HepG2 (cell line): Measurements from ENCODE around the gene EMC8. TPM values are rescaled to one million over a fixed set of nuclear protein-coding genes. Genes with fewer than 3 reads are reported as not detected.

ENCODE experiments used
- ATAC-seq: fragments of 200-7000 bp; cut with Tn5 transposase; 3 replicates; pipeline ENCODE4 v1.9.1; 2020; ENCODE audit warnings: mild to moderate bottlenecking, moderate library complexity
- BruUV-seq: library from RNA; stranded (reverse); fragments of 400-500 nt; replicated peaks from 2 replicates; lab custom pipeline; 2021; lab: Mats Ljungman, UMichigan
- CTCF ChIA-PET: fragments of 300-600 bp; formaldehyde crosslinking; extraction: SDS; loops from one replicate; lab custom pipeline; 2021; ENCODE audit warnings: low total read pairs, inconsistent platforms, low intra/inter-chr PET ratio; lab: Yijun Ruan, JAX
- POLR2A ChIA-PET: fragments of 350-600 bp; sonication (Branson Sonifier 250); formaldehyde crosslinking; loops from one replicate; lab custom pipeline; 2020; ENCODE audit warnings: antibody characterized with exemption, inconsistent platforms; lab: Yijun Ruan, JAX
- DNase-seq: peaks from one replicate; pipeline ENCODE4 v3.0.0-alpha.2; 2015; ENCODE audit warnings: low spot score
- FAIRE-seq: peaks from 3 replicates; lab custom pipeline; 2011; peaks lifted over from hg19 to GRCh38; lab: Jason Lieb, UNC
- H2AFZ ChIP-seq: one replicate; pipeline ENCODE4 v1.6.1; 2011; ENCODE audit warnings: low read length, inconsistent platforms
- H3K27ac ChIP-seq: fragments of 300-600 bp; 3 replicates; pipeline ENCODE4 v1.8.0; 2011; ENCODE audit warnings: mixed run types, mild to moderate bottlenecking, mixed read lengths, low read length, inconsistent platforms; ENCODE audit not compliant: insufficient read depth; ENCODE audit errors: extremely low read length
- H3K27me3 ChIP-seq, 2 experiments: fragments of 200-600 bp in 1 of 2; 2 replicates in 1 of 2; 3 replicates in 1 of 2; pipeline versions ENCODE4 v1.6.0 to v1.8.0; 2011; ENCODE audit warnings: low read length in 2 of 2, mild to moderate bottlenecking in 2 of 2, moderate library complexity in 2 of 2, inconsistent platforms in 1 of 2; ENCODE audit not compliant: insufficient read depth in 2 of 2, control insufficient read depth in 1 of 2
- H3K36me3 ChIP-seq, 2 experiments: fragments of 200-600 bp in 1 of 2; replicated peaks in 1 of 2; 2 replicates in 1 of 2; 3 replicates in 1 of 2; pipeline versions ENCODE4 v1.5.1 to v1.8.0; 2011; ENCODE audit warnings: low read length in 2 of 2, inconsistent platforms in 1 of 2; ENCODE audit not compliant: insufficient read depth in 2 of 2, control insufficient read depth in 1 of 2
- H3K4me1 ChIP-seq: 2 replicates; pipeline ENCODE4 v1.5.1; 2012; ENCODE audit warnings: low read length, inconsistent platforms; ENCODE audit not compliant: insufficient read depth
- H3K4me2 ChIP-seq: 2 replicates; pipeline ENCODE4 v1.6.0; 2011; ENCODE audit warnings: low read depth, low read length, inconsistent platforms
- H3K4me3 ChIP-seq, 3 experiments: fragments of 200-600 bp in 1 of 3; sonication (generic), shearing (Covaris generic) in 1 of 3; replicated peaks in 1 of 3; 2 replicates each; pipeline ENCODE4 v1.5.1; 2011 to 2016; ENCODE audit warnings: low read length in 3 of 3, inconsistent platforms in 2 of 3, low read depth in 2 of 3, mild to moderate bottlenecking in 2 of 3, control low read depth in 1 of 3, mixed read lengths in 1 of 3; ENCODE audit not compliant: insufficient read depth in 1 of 3
- H3K79me2 ChIP-seq: one replicate; pipeline ENCODE4 v1.6.1; 2011; ENCODE audit warnings: low read length, inconsistent platforms; ENCODE audit not compliant: insufficient read depth
- H3K9ac ChIP-seq: 2 replicates; pipeline ENCODE4 v1.6.0; 2011; ENCODE audit warnings: mild to moderate bottlenecking, low read depth, low read length, inconsistent platforms; ENCODE audit not compliant: insufficient read depth
- H3K9me3 ChIP-seq: 2 replicates; pipeline ENCODE4 v1.5.1; 2012; ENCODE audit warnings: mild to moderate bottlenecking, low read length
- H4K20me1 ChIP-seq: 2 replicates; pipeline ENCODE4 v1.6.0; 2011; ENCODE audit warnings: inconsistent platforms, mild to moderate bottlenecking, low read length, moderate library complexity; ENCODE audit not compliant: insufficient read depth
- ARID2 ChIP-seq: sonication (generic); formaldehyde crosslinking; IDR thresholded peaks from 2 replicates; pipeline ENCODE4 v1.8.1; 2022; ENCODE audit warnings: mild to moderate bottlenecking, missing genetic modification reagents, borderline replicate concordance
- BRCA1 ChIP-seq: sonication (generic); formaldehyde crosslinking; IDR thresholded peaks from 2 replicates; pipeline ENCODE4 v1.4.0; 2020; ENCODE audit warnings: missing genetic modification reagents
- DNMT1 ChIP-seq: sonication (generic); formaldehyde crosslinking; IDR thresholded peaks from 2 replicates; pipeline ENCODE4 v1.5.1; 2020; ENCODE audit warnings: mild to moderate bottlenecking, missing genetic modification reagents
- ESRRA ChIP-seq: sonication (generic); formaldehyde crosslinking; IDR thresholded peaks from 2 replicates; pipeline ENCODE4 v1.5.1; 2020; ENCODE audit warnings: mild to moderate bottlenecking, low read depth, missing genetic modification reagents
- FOXA3 ChIP-seq: IDR thresholded peaks from 2 replicates; pipeline ENCODE4 v1.6.1; 2016; ENCODE audit warnings: missing genetic modification reagents, missing compliant biosample characterization
- GTF2F1 ChIP-seq: fragments of 150-350 bp; IDR thresholded peaks from 2 replicates; pipeline ENCODE4 v1.6.1; 2014; ENCODE audit warnings: low read length
- GTF3A ChIP-seq: sonication (generic); formaldehyde crosslinking; conservative IDR thresholded peaks from 2 replicates; pipeline ENCODE4 v1.4.0; 2020; ENCODE audit warnings: mild to moderate bottlenecking, missing genetic modification reagents
- HNRNPUL1 ChIP-seq: fragments of 200-400 bp; formaldehyde crosslinking; IDR thresholded peaks from 2 replicates; pipeline ENCODE4 v1.6.1; 2017; ENCODE audit warnings: low read depth, mild to moderate bottlenecking, low read length, moderate library complexity
- NFATC3 ChIP-seq: sonication (generic); formaldehyde crosslinking; IDR thresholded peaks from 2 replicates; pipeline ENCODE4 v1.5.1; 2020; ENCODE audit warnings: mild to moderate bottlenecking, missing genetic modification reagents
- POLR2A ChIP-seq, 2 experiments: IDR thresholded peaks; 2 replicates each; pipeline ENCODE4 v1.6.1; 2011; ENCODE audit warnings: low read depth in 2 of 2, low read length in 2 of 2, mild to moderate bottlenecking in 1 of 2, moderate library complexity in 1 of 2; ENCODE audit not compliant: insufficient read depth in 1 of 2
- RBM22 ChIP-seq: fragments of 200-400 bp; formaldehyde crosslinking; optimal IDR thresholded peaks from 2 replicates; pipeline ENCODE3; 2017; ENCODE audit warnings: mild to moderate bottlenecking, low read length, moderate library complexity
- SMYD3 ChIP-seq: sonication (generic); formaldehyde crosslinking; IDR thresholded peaks from 2 replicates; pipeline ENCODE4 v1.8.1; 2023; ENCODE audit warnings: mild to moderate bottlenecking, missing genetic modification reagents
- SRSF4 ChIP-seq: fragments of 200-400 bp; formaldehyde crosslinking; IDR thresholded peaks from one replicate; pipeline ENCODE4 v1.6.1; 2018; ENCODE audit warnings: mild to moderate bottlenecking, low read depth, low read length, moderate library complexity; ENCODE audit not compliant: poor library complexity, severe bottlenecking
- TRIM24 ChIP-seq: sonication (generic); formaldehyde crosslinking; IDR thresholded peaks from 2 replicates; pipeline ENCODE4 v1.8.0; 2022; ENCODE audit warnings: mild to moderate bottlenecking, missing genetic modification reagents
- XRCC5 ChIP-seq: fragments of 200-400 bp; formaldehyde crosslinking; optimal IDR thresholded peaks from 2 replicates; pipeline ENCODE3; 2017; ENCODE audit warnings: mild to moderate bottlenecking, low read length
- ZBTB7A ChIP-seq: sonication (generic); formaldehyde crosslinking; IDR thresholded peaks from 2 replicates; pipeline ENCODE4 v1.8.0; 2022; ENCODE audit warnings: mild to moderate bottlenecking, missing genetic modification reagents
- ZKSCAN8 ChIP-seq: IDR thresholded peaks from 2 replicates; pipeline ENCODE4 v1.6.1; 2016; ENCODE audit warnings: borderline replicate concordance, missing genetic modification reagents, missing compliant biosample characterization
- ZNF234 ChIP-seq: sonication (generic); formaldehyde crosslinking; conservative IDR thresholded peaks from 2 replicates; pipeline ENCODE4 v1.5.1; 2020; ENCODE audit warnings: mild to moderate bottlenecking, missing genetic modification reagents
- ZNF30 ChIP-seq: sonication (generic); formaldehyde crosslinking; IDR thresholded peaks from 2 replicates; pipeline ENCODE4 v1.5.0; 2020; ENCODE audit warnings: mild to moderate bottlenecking, missing genetic modification reagents
- ZNF496 ChIP-seq: sonication (generic); formaldehyde crosslinking; IDR thresholded peaks from 2 replicates; pipeline ENCODE4 v1.8.1; 2023; ENCODE audit warnings: mild to moderate bottlenecking, moderate library complexity, missing genetic modification reagents; ENCODE audit not compliant: insufficient replicate concordance
- ZNF570 ChIP-seq: sonication (generic); formaldehyde crosslinking; IDR thresholded peaks from 2 replicates; pipeline ENCODE4 v1.4.0; 2020; ENCODE audit warnings: mild to moderate bottlenecking, missing genetic modification reagents, borderline replicate concordance
- ZNF660 ChIP-seq: sonication (generic); formaldehyde crosslinking; IDR thresholded peaks from 2 replicates; pipeline ENCODE4 v1.5.1; 2020; ENCODE audit warnings: mild to moderate bottlenecking, low read depth, missing genetic modification reagents, borderline replicate concordance
- ZNF713 ChIP-seq: sonication (generic); formaldehyde crosslinking; IDR thresholded peaks from 2 replicates; pipeline ENCODE4 v1.4.0; 2020; ENCODE audit warnings: mild to moderate bottlenecking, missing genetic modification reagents
- ZNF749 ChIP-seq: sonication (generic); formaldehyde crosslinking; IDR thresholded peaks from 2 replicates; pipeline ENCODE4 v1.8.0; 2022; ENCODE audit warnings: mild to moderate bottlenecking, missing genetic modification reagents, moderate library complexity, borderline replicate concordance
- ZSCAN29 ChIP-seq: sonication (generic); formaldehyde crosslinking; conservative IDR thresholded peaks from 2 replicates; pipeline ENCODE4 v1.4.0; 2020; ENCODE audit warnings: mild to moderate bottlenecking, missing genetic modification reagents
- WGBS: methylation state at CpG from one replicate; pipeline ENCODE4 v1.1.6; 2017; ENCODE audit warnings: low lambda C conversion rate; 5-methylcytosine and 5-hydroxymethylcytosine counted together
- in situ Hi-C: cut with HindIII; loops from 2 replicates; pipeline ENCODE4 v1.10.0; 2017; ENCODE audit warnings: low pct_unique_long_range_greater_than_20kb; ENCODE audit not compliant: extremely low pct_ligation_motif_present
- intact Hi-C: fragments of 100-400 bp; cut with micrococcal nuclease; formaldehyde crosslinking; loops from one replicate; pipeline ENCODE4 v1.10.0; 2022; ENCODE audit not compliant: unreplicated experiment
- polyA plus RNA-seq, 8 experiments: library from polyadenylated mRNA; depleted of rRNA in 3 of 8; stranded (reverse) in 7 of 8; unstranded in 1 of 8; fragments of >200 nt; fragmentation: Illumina TruSeq in 4 of 8; extraction: Trizol in 4 of 8; gene quantifications; 2 replicates each; pipeline versions ENCODE4 v1.2.1 to v1.2.3, GENCODE V29; 2011 to 2016; ENCODE audit warnings: low read depth in 4 of 8, missing spikeins in 1 of 8, mixed read lengths in 1 of 8; ENCODE audit not compliant: insufficient read depth in 1 of 8
- total RNA-seq, 5 experiments: library from RNA; depleted of rRNA; stranded (reverse); fragments of >200 nt; fragmentation: Illumina TruSeq; extraction: Trizol; gene quantifications; 2 replicates each; pipeline ENCODE4 v1.2.3, GENCODE V29; 2016; ENCODE audit warnings: low read depth in 1 of 5
- TF ChIP-seq, protein P1 (sequence below): sonication (generic); formaldehyde crosslinking; IDR thresholded peaks from 2 replicates; pipeline ENCODE4 v1.5.0; 2020; ENCODE audit warnings: missing genetic modification reagents, mild to moderate bottlenecking, borderline replicate concordance

Gene EMC8
- total and polyA plus RNA-seq, 2 of the 13 experiments (the other 11 are each of a cell fraction or from before 2014, with no cell fraction given) = 55.0 to 76.0 TPM

GRCh38 chr16:85781695-85782370 lies 17.5 kb downstream of the EMC8 start:
- ATAC-seq (peak; percentile 54), FAIRE-seq (no peak), DNase-seq (peak; percentile 68)
- Histone ChIP-seq H3K4me3 (no peak overlapping the region), H3K9ac (no peak overlapping the region), H3K79me2 (peaks cover 7% of the 10 kb centered on the region), H3K27ac (peak overlapping the region; percentile 9), H3K4me1 (peaks cover 25% of the 10 kb centered on the region), H3K4me2 (0 out of 2 replicates have a peak overlapping the region, but pooled peaks have one; percentile 19), H3K27me3 (no peaks in the 10 kb centered on the region), H4K20me1 (peaks cover 13% of the 10 kb centered on the region; the same call in 1 of the 2 replicates), H3K36me3 (peaks cover 32 to 77% of the 10 kb centered on the region in 2 experiments), H2AFZ (no peak overlapping the region), H3K9me3 (no peaks in the 10 kb centered on the region)
- in situ Hi-C loops (no loop called here), intact Hi-C loops (no loop called here)
- CTCF ChIA-PET = no interaction called here
- WGBS = 64% methylated on average over 10 of the region's 16 CpGs
- POLR2A ChIA-PET = no interaction called here
- no TSS peak for BruUV-seq
- TF ChIP-seq ZNF570 (CRISPR knock-in tag) (no peak), ARID2 (CRISPR knock-in tag) (no peak), ZNF496 (CRISPR knock-in tag) (no peak), XRCC5 (no peak), FOXA3 (CRISPR knock-in tag) (0 out of 2 replicates have a peak, but pooled peaks have one; percentile 6), ZNF749 (CRISPR knock-in tag) (no peak), ZBTB7A (CRISPR knock-in tag) (no peak), GTF3A (CRISPR knock-in tag) (no peak), SMYD3 (CRISPR knock-in tag) (no peak), TRIM24 (CRISPR knock-in tag) (no peak), HNRNPUL1 (no peak), ZSCAN29 (no peak), ZNF660 (CRISPR knock-in tag) (no peak), BRCA1 (CRISPR knock-in tag) (no peak), ESRRA (CRISPR knock-in tag) (no peak), ZKSCAN8 (CRISPR knock-in tag) (no peak), DNMT1 (CRISPR knock-in tag) (no peak), ZNF30 (CRISPR knock-in tag) (no peak), ZNF234 (CRISPR knock-in tag) (no peak), POLR2A (IDR thresholded peaks at IDR 0.05; ENCODE audit: insufficient read depth in 1 of 2, low read depth in 2 of 2, low read length in 2 of 2) (no peak), GTF2F1 (no peak), NFATC3 (no peak), SRSF4 (no peak), RBM22 (peak; percentile 31), ZNF713 (CRISPR knock-in tag) (no peak)
- TF ChIP-seq, protein P1, sequence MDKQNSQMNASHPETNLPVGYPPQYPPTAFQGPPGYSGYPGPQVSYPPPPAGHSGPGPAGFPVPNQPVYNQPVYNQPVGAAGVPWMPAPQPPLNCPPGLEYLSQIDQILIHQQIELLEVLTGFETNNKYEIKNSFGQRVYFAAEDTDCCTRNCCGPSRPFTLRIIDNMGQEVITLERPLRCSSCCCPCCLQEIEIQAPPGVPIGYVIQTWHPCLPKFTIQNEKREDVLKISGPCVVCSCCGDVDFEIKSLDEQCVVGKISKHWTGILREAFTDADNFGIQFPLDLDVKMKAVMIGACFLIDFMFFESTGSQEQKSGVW = no peak
